Measurements from ENCODE around the gene DAAM2. TPM values are rescaled to one million over a fixed set of nuclear protein-coding genes. Genes with fewer than 3 reads are reported as not detected.

The DAAM2 gene
- total RNA-seq, 1 donor from 2014 or later: 22.1 TPM

GRCh38 chr6:39934131-39934757 lies 142.1 kb downstream of the DAAM2 start, which contains the start of gene MOCS1:
Gene MOCS1 (minus strand): TSS chr6:39934462. CDS start chr6:39934417, 45 bp downstream.
- Histone ChIP-seq H3K4me3 (peak within 1 kb of the TSS; percentile 69 to 73), H3K9me3 (no peaks in the 10 kb centered on the region), H3K27me3 (no peaks in the 10 kb centered on the region), H3K4me1 (peaks cover 39% of the 10 kb centered on the region), H3K36me3 (no peaks in the 10 kb centered on the region), H3K27ac (peak within 1 kb of the TSS; percentile 86)
- TF ChIP-seq, protein P1, sequence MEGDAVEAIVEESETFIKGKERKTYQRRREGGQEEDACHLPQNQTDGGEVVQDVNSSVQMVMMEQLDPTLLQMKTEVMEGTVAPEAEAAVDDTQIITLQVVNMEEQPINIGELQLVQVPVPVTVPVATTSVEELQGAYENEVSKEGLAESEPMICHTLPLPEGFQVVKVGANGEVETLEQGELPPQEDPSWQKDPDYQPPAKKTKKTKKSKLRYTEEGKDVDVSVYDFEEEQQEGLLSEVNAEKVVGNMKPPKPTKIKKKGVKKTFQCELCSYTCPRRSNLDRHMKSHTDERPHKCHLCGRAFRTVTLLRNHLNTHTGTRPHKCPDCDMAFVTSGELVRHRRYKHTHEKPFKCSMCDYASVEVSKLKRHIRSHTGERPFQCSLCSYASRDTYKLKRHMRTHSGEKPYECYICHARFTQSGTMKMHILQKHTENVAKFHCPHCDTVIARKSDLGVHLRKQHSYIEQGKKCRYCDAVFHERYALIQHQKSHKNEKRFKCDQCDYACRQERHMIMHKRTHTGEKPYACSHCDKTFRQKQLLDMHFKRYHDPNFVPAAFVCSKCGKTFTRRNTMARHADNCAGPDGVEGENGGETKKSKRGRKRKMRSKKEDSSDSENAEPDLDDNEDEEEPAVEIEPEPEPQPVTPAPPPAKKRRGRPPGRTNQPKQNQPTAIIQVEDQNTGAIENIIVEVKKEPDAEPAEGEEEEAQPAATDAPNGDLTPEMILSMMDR (IDR thresholded peaks at IDR 0.05): no peak
- peak in 1 of 2 donors; percentile 46 for TF ChIP-seq POLR2A (IDR thresholded peaks at IDR 0.05)
- TF ChIP-seq POLR2AphosphoS5 (IDR thresholded peaks at IDR 0.05; ENCODE audit: insufficient read depth in 1 of 2, low read depth in 1 of 2): peak; percentile 27 to 83
- intact Hi-C loops (cut with DNase I): no loop called here
- DNase-seq (ENCODE audit: extremely low spot score in 2 of 2): no peak

DNA sequence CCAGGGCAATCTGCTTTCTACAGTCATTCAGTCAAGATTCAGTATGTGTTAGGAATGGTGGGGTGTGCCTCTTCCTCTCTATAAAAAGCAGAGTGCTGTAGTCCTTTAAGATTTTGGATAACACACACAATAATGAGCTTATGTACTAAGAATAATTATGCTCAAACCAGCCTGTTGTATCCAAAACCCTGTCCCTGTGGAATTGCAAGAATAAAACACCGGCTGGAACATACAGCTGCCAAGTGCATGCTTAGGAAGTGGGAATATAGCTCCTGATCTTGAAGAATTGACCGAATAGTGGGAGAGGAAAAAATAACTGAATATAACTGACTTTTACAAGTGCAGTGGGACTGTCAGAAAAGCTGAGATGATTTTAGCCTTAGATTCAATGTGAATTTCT lies 143.1 kb downstream of the DAAM2 start:
- H3K27ac ChIP-seq: no peak overlapping the region
- intact Hi-C loops (cut with DNase I): no loop called here
- DNase-seq (ENCODE audit: extremely low spot score in 2 of 2): no peak
- H3K4me1 ChIP-seq: peaks cover 34% of the 10 kb centered on the region
- TF ChIP-seq POLR2AphosphoS5 (IDR thresholded peaks at IDR 0.05; ENCODE audit: insufficient read depth in 1 of 2, low read depth in 1 of 2) (no peak), POLR2A (IDR thresholded peaks at IDR 0.05) (no peak)
- TF ChIP-seq, protein P1 (IDR thresholded peaks at IDR 0.05): no peak
- no peaks in the 10 kb centered on the region for H3K36me3 ChIP-seq
- H3K27me3 ChIP-seq: no peaks in the 10 kb centered on the region
- H3K4me3 ChIP-seq: no peak overlapping the region
- H3K9me3 ChIP-seq: no peaks in the 10 kb centered on the region

GRCh38 chr6:39936857-39937256 lies 144.7 kb downstream of the DAAM2 start:
- intact Hi-C loops (cut with DNase I): no loop called here
- no peak overlapping the region for H3K4me3 ChIP-seq
- no peak overlapping the region for H3K27ac ChIP-seq
- no peak for DNase-seq (ENCODE audit: extremely low spot score in 2 of 2)
- no peaks in the 10 kb centered on the region for H3K9me3 ChIP-seq
- no peaks in the 10 kb centered on the region for H3K36me3 ChIP-seq
- TF ChIP-seq POLR2A (IDR thresholded peaks at IDR 0.05) (no peak), POLR2AphosphoS5 (IDR thresholded peaks at IDR 0.05; ENCODE audit: insufficient read depth in 1 of 2, low read depth in 1 of 2) (no peak)
- TF ChIP-seq, protein P1 (IDR thresholded peaks at IDR 0.05): no peak
- H3K4me1 ChIP-seq: peaks cover 18% of the 10 kb centered on the region
- H3K27me3 ChIP-seq: no peaks in the 10 kb centered on the region

- Histone ChIP-seq H3K4me1 (peaks cover 11% of the 10 kb centered on the region), H3K4me3 (no peak overlapping the region), H3K27ac (no peak overlapping the region), H3K9me3 (no peaks in the 10 kb centered on the region), H3K36me3 (no peaks in the 10 kb centered on the region), H3K27me3 (no peaks in the 10 kb centered on the region)
- TF ChIP-seq, protein P1 (IDR thresholded peaks at IDR 0.05): no peak
- no peak for TF ChIP-seq POLR2AphosphoS5 (IDR thresholded peaks at IDR 0.05; ENCODE audit: insufficient read depth in 1 of 2, low read depth in 1 of 2)
- TF ChIP-seq POLR2A (IDR thresholded peaks at IDR 0.05): no peak
- no peak for DNase-seq (ENCODE audit: extremely low spot score in 2 of 2)
- intact Hi-C loops (cut with DNase I): no loop called here
Observed at GRCh38 chr6:39937686-39938333, 145.6 kb downstream of the DAAM2 start.

All from vagina (tissue), 2 donors.